Kidney (tissue), 14 donors: ENCODE data around the gene ZFYVE26. TPM values are rescaled to one million over a fixed set of nuclear protein-coding genes. Genes with fewer than 3 reads are reported as not detected.
"Not testable (repeated sequence)": the region's sequence is repeated elsewhere in the genome, so short reads cannot be mapped to it uniquely, and the experiment has no call there.

Experiments
- DNase-seq, 5 donors: peaks; one replicate each; pipeline ENCODE4 v3.0.0-alpha.2; 2013 to 2020
- FAIRE-seq: peaks from 2 replicates; lab custom pipeline; 2012; peaks lifted over from hg19 to GRCh38; lab: Jason Lieb, UNC
- H3K27ac ChIP-seq, 2 donors: one replicate each; pipeline ENCODE4 v1.7.0; 2013; ENCODE audit warnings: low read depth in 2 of 2, low read length in 2 of 2, inconsistent platforms in 1 of 2
- H3K27me3 ChIP-seq: one replicate; pipeline ENCODE4 v1.7.1; 2013; ENCODE audit warnings: low read length, inconsistent platforms; ENCODE audit not compliant: control insufficient read depth, insufficient read depth
- H3K36me3 ChIP-seq, 3 donors: one replicate each; pipeline versions ENCODE4 v1.7.0 to v1.7.1; 2013; ENCODE audit warnings: low read length in 3 of 3, control low read depth in 1 of 3, inconsistent platforms in 1 of 3; ENCODE audit not compliant: insufficient read depth in 3 of 3, control insufficient read depth in 2 of 3
- H3K4me1 ChIP-seq, 3 donors: one replicate each; pipeline versions ENCODE4 v1.7.0 to v1.7.1; 2013; ENCODE audit warnings: low read length in 3 of 3, inconsistent platforms in 1 of 3, low read depth in 1 of 3; ENCODE audit not compliant: control insufficient read depth in 2 of 3, insufficient read depth in 2 of 3
- H3K4me3 ChIP-seq, 3 donors: one replicate each; pipeline versions ENCODE4 v1.7.0 to v1.8.1; 2013; ENCODE audit warnings: low read length in 3 of 3, control low read depth in 1 of 3, inconsistent platforms in 1 of 3
- H3K9ac ChIP-seq, 3 donors: one replicate each; pipeline versions ENCODE4 v1.7.0 to v1.7.1; 2013; ENCODE audit warnings: low read length in 3 of 3, control low read depth in 1 of 3, inconsistent platforms in 1 of 3
- H3K9me3 ChIP-seq, 3 donors: one replicate each; pipeline versions ENCODE4 v1.7.0 to v1.7.1; 2013; ENCODE audit warnings: low read length in 3 of 3, control low read depth in 1 of 3, inconsistent platforms in 1 of 3; ENCODE audit not compliant: control insufficient read depth in 2 of 3, insufficient read depth in 1 of 3
- intact Hi-C: fragments of 100-400 bp; cut with DNase I; formaldehyde crosslinking; loops from one replicate; pipeline ENCODE4 v1.11.1; 2022
- polyA plus RNA-seq: library from polyadenylated mRNA; stranded (reverse); fragments of 350-450 nt; fragmentation: Illumina TruSeq; extraction: RNeasy Lipid Tissue Mini Kit (QIAGEN cat#74804); gene quantifications from one replicate; pipeline ENCODE4 v1.2.3, GENCODE V29; 2014; ENCODE audit warnings: low read depth, low replicate concordance; ENCODE audit not compliant: insufficient read depth
- total RNA-seq: library from RNA; stranded (reverse); fragmentation: NEBNext Ultra II Directional; extraction: Animal tissue kit (Norgen Biotek cat#: 25700); gene quantifications from one replicate; pipeline ENCODE4 v1.2.1, GENCODE V29; 2021
- TF ChIP-seq, protein P1 (sequence below): IDR thresholded peaks from 3 replicates; pipeline ENCODE4 v1.5.1; 2012; ENCODE audit warnings: mild to moderate bottlenecking, moderate library complexity, borderline replicate concordance; ENCODE audit not compliant: insufficient read depth; ENCODE audit errors: extremely low read depth
- donor health status: control.
- donor health status: control.
- donor health status: control.
- donor health status: control.
- donor health status: control.
- donor health status: DM: yes; HTN: yes; CAD: no.
- donor health status: Normal renal cell carcinoma (clear cell type).

Gene ZFYVE26
- total and polyA plus RNA-seq, 2 donors from 2014 or later = 4.2 to 25.3 TPM

DNA sequence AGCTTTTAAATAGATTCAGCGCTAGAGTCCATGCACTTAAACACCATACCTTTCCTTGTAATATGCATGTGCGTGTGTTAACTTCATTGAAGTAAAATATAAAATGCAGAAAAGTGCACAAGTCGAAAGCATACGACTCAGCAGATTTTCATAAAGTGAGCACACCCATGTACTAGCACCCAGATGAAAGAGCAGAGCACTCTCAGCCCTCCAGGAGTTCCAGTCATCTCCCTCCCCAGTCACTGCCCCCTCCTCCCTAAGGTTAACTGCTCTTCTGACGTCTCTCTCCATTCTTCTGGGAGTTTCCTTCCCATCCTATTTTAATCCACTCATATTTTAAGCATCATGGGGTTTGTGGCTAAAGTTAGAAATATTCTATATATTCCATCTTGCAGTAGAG, 94.5 kb downstream of the ZFYVE26 start:
- H3K4me1 ChIP-seq = no peaks in the 10 kb centered on the region
- no peak overlapping the region for H3K27ac ChIP-seq
- DNase-seq (no peak), FAIRE-seq (no peak)
- intact Hi-C loops = no loop called here
- no peaks in the 10 kb centered on the region for H3K9me3 ChIP-seq
- TF ChIP-seq, protein P1, sequence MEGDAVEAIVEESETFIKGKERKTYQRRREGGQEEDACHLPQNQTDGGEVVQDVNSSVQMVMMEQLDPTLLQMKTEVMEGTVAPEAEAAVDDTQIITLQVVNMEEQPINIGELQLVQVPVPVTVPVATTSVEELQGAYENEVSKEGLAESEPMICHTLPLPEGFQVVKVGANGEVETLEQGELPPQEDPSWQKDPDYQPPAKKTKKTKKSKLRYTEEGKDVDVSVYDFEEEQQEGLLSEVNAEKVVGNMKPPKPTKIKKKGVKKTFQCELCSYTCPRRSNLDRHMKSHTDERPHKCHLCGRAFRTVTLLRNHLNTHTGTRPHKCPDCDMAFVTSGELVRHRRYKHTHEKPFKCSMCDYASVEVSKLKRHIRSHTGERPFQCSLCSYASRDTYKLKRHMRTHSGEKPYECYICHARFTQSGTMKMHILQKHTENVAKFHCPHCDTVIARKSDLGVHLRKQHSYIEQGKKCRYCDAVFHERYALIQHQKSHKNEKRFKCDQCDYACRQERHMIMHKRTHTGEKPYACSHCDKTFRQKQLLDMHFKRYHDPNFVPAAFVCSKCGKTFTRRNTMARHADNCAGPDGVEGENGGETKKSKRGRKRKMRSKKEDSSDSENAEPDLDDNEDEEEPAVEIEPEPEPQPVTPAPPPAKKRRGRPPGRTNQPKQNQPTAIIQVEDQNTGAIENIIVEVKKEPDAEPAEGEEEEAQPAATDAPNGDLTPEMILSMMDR = no peak
- no peak overlapping the region for H3K9ac ChIP-seq
- no peak overlapping the region for H3K4me3 ChIP-seq
- H3K27me3 ChIP-seq = no peaks in the 10 kb centered on the region
- H3K36me3 ChIP-seq = peaks cover 0 to 10% (median 0%) of the 10 kb centered on the region in 3 donors

DNA sequence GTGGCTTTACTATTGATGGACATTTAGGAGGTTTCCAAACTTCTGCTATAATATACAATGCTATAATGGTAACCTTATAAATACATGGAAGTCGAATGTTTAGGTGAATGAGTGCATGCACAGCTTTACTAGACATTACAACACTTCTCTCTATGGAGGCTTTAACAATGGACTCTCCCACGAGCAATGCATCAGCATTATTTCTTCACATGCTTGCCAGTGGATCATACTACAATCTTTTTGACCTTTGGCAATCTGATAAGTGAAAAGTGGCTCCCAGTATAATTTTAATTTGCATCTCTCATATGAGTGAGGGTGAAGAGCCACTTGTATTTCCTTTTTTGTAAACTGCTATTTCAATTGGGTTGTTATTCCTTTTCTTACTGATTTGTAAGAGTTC, 96.5 kb downstream of the ZFYVE26 start:
- DNase-seq = no peak
- no peak overlapping the region for H3K9ac ChIP-seq
- H3K4me3 ChIP-seq = no peak overlapping the region
- H3K27ac ChIP-seq = no peak overlapping the region
- FAIRE-seq = no peak
- TF ChIP-seq, protein P1 = no peak
- no peaks in the 10 kb centered on the region for H3K27me3 ChIP-seq
- no peaks in the 10 kb centered on the region for H3K4me1 ChIP-seq
- peaks cover 0 to 3% (median 0%) of the 10 kb centered on the region in 3 donors for H3K36me3 ChIP-seq
- intact Hi-C loops = no loop called here
- no peaks in the 10 kb centered on the region for H3K9me3 ChIP-seq

DNA sequence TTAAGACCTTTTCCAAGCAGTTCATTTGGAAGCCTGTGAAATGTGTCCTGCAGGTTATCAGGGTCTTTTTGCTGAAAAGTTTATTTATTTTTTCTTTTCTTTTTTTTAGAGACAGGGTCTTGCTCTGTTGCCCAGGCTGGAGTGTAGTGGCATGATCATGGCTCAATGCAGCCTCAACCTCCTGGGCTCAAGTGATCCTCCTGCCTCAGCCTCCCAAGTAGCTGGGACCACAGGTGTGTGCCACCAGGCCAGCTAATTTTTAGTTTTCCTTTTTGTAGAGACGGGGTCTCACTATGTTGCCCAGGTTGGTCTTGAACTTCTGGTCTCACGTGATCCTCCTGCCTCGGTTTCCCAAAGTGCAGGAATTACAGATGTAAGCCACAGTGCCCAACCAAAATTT, 97.0 kb downstream of the ZFYVE26 start:
- DNase-seq, intact Hi-C loops: not testable (repeated sequence)

GRCh38 chr14:67718265-67718664, 98.1 kb downstream of the ZFYVE26 start:
- DNase-seq = peak in 2 of 5 donors; percentile 22 to 29
- Histone ChIP-seq H3K9ac (no peak overlapping the region), H3K4me3 (no peak overlapping the region), H3K27me3 (no peaks in the 10 kb centered on the region), H3K36me3 (no peaks in the 10 kb centered on the region), H3K9me3 (no peaks in the 10 kb centered on the region), H3K27ac (no peak overlapping the region), H3K4me1 (no peaks in the 10 kb centered on the region)
- no peak for FAIRE-seq
- intact Hi-C loops = no loop called here
- TF ChIP-seq, protein P1 = no peak

More for the DNA sequence above, 97.0 kb downstream of the ZFYVE26 start:
- not testable (repeated sequence) for H3K27me3 ChIP-seq, FAIRE-seq, H3K4me3 ChIP-seq, H3K36me3 ChIP-seq, H3K9me3 ChIP-seq, H3K9ac ChIP-seq, H3K27ac ChIP-seq, H3K4me1 ChIP-seq
